Stimulated activated CD4-positive, alpha-beta T cell treated with anti-CD3 and anti-CD28 coated beads, TNF-alpha, amount 100 ng/mL, for 4 hours (primary cell): Measurements from ENCODE around the gene ZC3H12A.

ENCODE experiments used
- DNase-seq, 3 experiments: peaks; one replicate each; pipeline ENCODE4 v3.0.0-alpha.2; 2020; ENCODE audit warnings: low read depth in 3 of 3

ZC3H12A gene

DNA sequence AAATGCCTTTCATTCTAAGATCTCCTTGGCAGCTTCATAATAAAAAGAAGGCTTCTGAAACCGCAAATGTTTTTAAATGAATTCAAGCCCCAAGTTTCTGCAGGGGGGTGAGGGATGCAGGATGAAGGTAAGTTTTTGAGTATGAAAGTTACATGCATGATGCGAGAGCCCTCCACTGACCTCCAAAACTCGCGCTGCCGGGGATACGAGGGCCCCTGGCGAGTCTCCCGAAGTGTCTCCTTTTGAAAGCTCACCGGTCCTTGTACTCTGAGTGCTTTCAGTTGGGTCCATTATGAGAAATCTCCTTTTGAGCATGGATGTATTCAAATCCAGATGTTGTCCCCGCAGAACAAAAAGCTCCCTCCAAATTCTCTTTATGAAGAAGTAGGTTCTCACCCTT, 18.9 kb upstream of the ZC3H12A start:
- DNase-seq: no peak

DNA sequence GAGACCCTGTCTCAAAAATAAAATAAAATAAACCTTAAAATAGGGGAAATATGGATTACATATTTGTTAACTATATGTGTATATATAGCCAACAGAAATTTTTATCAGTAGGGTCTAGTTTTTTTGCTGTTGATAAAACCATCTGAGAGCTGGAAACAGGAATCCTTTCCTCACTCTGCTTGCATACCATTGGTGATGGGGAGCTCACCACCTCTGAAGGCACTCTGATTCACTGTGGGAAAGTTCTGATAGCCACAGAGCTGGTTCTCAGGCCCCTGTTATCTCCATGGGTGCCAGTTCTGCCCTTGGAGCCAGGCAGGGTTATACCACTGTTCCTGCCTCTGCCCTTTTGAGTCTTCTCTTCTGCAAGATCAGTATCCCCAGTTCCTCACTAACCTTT, 17.8 kb upstream of the ZC3H12A start:
- no peak for DNase-seq

DNA sequence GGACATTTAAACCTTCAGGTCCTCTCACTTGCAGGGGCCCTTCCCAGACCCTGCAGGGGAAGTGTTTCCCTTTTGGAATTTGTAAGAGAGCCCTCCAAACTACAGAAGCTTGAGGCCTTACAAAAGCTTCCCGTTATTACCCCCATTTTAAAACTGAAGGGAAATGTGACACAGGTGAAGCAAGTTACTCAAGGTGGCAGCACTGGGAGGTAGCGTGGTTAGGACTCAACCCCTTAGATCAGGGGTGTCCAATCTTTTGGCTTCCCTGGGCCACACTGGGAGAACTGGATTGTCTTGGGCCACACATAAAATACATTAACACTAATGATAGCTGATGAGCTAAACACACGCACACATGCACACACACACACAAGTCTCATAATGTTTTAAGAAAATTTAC, 15.8 kb upstream of the ZC3H12A start:
- no peak for DNase-seq

DNA sequence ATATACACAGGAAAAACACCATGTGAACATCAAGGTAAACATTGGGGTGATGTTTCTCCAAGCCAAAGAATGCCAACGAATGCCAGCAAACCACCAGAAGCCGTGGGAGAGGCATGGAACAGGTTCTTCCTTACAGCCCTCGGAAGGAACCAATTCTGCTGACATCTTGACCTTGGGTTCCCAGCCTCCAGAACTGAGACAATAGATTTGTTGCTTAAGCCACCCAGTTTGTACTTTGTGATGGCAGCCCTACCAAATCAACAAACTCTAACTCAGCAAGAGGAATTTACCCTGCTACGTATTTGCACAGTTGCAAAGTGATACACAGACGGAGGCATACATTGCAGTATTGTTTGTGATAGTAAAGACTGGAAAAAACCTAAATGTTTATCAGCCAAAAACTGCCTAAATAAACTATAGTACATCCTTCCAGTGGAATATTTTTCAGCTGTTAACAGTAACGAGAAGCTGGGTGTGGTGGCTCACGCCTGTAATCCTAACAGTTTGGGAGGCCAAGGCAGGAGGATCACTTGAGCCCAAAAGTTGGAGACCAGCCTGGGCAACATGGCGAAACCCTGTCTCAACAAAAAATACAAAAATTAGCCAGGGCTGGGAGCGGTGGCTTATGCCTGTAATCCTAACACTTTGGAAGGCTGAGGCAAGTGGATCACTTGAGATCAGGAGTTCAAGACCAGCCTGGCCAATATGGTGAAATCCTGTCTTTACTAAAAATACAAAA, 12.5 kb upstream of the ZC3H12A start:
- DNase-seq: no peak

DNA sequence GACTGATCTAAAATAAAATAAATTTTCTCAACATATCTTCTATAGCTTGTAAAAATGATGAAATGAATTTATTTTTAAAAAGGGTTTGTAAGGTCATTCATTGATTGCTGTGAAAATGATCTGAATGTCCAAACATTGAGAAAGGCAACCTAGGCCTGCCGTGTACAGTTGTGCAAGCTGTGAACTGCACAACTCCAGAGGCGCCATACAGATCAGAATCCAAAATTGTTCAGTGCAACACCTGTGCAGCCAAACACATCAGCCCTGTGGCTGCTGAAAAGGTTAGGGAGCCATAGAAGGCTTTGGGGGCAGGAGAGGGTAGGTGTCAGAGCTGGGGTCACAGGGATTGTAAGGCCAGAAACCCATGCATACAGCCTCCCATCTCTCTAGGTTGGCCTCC, 9.9 kb upstream of the ZC3H12A start:
- no peak for DNase-seq

DNA sequence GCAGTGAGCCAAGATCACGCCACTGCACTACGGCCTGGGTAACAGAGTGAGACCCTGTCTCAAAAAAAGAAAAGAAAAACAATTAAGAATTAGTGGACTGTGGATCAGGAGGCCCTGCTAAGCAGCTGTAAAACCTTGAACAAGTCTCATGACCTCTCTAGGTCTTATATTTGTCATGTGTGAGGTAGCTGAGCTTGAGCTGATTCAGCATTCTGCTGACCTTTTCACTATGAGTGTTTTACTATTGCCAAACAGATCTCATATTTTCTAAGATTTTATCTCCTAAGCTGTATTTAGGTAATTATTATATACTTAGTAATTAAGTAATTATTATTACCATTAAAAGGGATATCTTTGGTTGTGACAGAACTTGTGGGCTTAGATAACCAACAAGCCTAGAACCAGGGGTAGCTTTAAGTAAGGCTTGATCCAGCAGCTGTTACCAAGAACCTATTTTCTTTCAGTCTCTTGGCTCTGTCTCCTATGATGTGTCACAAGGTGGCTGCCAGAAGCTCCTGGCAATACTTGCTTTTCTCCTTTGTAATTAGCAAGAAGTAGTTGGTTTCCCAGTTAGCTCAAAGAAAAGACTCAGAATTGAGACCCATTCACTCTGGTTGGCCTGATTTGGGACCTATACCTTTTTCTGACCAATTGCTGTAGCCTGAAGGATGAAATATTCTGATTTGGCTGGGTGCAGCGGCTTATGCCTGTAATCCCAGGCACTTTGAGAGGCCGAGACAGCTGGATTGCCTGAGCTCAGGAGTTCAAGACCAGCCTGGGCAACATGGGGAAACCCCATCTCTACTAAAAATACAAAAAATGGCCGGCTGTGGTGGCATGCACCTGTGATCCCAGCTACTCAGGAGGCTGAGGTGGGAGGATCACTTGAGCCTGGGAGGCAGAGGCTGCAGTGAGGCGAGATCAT, 8.5 kb upstream of the ZC3H12A start:
- DNase-seq: no peak

DNA sequence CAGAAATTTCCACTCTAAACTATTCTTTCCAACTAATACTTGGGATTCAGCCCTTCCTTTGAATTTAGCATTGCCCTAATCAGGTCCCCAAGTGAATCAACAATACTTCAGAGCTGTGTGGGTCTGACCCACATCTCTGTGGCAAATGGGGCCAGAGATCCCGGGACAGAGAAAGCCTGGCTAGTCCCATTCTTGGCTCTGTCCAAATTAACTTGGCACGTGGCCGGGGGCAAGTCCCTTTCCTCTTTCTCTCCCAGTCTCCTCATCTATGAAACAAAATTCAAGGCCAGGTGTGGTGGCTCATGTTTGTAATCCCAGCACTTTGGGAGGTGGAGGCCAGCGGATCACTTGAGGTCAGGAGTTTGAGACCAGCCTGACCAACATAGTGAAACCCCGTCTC, 6.3 kb upstream of the ZC3H12A start:
- no peak for DNase-seq

DNA sequence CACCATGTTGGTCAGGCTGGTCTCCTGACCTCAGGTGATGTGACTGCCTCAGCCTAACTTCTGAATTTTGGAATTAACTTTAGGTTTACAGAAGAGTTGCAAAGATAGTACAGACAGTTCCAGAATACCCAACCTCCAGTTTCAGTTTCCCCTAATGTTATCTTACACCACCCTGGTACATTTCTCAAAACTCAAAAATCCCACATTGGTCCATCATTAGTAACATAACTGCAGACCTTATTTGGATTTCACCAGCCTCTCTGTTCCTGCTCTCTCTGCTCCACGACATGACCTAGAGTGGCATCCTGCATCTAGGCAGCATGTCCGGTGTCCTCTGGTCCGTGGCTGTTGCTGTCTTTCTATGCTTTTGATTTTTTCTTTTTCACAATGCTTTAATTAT, 5.0 kb upstream of the ZC3H12A start:
- DNase-seq: no peak

DNA sequence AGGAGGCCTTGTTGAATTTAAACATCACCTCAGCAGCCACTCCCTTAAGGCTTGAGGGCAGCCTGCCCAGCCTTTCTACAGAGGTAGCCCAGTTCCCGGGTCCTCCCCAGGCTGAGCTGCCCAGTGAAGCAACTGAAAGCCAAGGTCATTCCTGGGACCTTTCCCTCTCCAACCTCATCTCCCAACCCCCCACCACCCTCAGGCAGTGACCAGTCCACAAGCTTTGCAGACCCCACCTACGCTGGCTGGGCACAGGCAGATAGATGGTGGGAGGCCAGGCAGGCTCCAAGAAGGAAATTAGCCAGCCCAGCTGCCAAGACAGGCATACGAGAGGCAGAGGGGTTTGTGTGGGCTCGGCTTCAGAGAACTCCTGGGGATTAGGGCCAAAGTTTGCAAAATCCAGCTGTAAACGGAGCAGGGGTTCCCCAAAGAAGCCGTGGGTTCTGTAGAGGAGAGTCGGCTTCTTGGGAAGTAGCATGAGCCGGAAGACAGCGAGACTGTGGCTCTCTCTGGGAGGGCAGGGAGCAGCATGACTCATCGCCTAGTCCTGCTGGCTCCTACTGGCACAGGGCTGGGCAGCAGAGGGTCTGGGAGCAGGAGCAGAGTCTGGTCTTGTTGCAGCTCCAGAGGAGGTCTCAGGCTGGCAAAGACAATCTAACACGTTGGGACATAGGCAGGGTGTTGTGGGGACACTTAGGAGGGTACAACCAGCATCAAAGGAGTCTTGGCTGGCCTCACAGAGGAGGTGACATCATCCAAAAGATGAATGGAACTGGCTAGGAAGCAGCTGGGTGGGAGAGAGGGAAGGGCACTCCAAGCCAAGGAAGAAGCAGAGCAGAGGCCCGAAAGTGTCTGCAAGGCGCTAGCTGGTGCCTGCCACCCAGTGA, 2.8 kb upstream of the ZC3H12A start:
- DNase-seq: no peak

DNA sequence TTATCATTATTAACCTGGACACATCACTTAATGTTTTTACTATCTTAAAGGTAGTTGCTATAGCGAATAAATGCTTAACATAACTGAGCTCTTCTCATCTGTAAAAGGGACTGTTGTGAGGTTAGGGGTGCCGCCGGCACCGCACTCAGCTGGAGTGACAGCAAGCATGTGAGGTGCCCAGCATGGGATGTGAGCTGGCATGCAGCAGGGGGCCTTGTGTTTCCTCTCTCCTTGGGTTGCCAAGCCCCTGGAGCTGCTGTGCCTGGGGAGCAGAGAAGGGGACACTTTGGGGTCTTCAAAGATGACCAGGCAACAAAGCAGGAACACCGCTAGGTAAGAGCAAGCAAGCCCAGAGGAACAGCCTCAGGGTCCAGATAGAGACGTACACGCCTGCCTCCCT, 2.1 kb upstream of the ZC3H12A start:
- DNase-seq: no peak

DNA sequence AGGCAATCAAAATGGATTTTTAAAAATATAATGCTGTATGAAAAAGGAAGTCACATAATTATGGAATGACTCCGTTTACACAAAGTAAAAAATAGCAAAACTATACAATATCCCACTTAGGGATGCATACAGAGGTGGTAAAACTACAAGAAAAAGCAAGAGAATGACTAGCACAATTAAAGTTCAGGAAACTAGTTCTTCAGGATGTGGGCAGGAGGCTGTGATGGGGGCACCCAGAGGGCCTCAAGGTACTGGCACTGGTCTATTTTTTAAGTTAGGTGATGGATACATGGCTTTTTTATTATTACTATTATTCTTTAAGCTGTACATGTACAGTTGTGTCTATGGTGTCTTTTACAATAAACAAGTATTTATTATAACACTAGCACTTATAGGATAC, 1.4 kb upstream of the ZC3H12A start:
- DNase-seq: no peak

DNA sequence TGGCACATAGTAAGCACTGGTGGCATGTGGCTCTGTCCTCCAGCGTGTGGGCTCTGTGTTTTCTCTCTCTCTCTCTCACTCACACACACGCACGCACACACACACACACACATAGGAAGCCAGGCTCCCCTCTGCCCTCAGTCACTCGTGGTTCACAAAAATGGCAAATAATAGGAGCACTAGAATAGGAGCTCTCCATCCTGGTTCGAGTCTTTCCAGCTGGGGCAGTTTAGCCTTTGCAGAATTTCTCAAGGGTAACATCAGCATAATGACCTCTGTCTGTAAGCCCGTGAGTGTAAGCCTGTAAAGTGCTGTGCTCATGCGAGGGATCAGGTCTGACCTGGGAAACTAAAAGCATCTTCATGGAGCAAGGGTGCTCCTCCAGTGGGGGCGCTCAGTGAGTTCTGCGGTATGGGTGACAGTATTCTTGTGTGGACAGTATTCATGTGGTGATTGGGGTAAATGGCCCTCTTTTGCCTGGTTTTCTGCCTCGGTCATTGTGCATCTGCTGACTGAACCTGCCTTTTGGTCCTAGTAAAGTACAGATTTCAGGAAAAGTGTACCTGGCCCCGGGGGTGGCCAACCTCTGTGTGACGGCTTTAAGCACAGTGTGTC, 842 bp upstream of the ZC3H12A start:
- no peak for DNase-seq

DNA sequence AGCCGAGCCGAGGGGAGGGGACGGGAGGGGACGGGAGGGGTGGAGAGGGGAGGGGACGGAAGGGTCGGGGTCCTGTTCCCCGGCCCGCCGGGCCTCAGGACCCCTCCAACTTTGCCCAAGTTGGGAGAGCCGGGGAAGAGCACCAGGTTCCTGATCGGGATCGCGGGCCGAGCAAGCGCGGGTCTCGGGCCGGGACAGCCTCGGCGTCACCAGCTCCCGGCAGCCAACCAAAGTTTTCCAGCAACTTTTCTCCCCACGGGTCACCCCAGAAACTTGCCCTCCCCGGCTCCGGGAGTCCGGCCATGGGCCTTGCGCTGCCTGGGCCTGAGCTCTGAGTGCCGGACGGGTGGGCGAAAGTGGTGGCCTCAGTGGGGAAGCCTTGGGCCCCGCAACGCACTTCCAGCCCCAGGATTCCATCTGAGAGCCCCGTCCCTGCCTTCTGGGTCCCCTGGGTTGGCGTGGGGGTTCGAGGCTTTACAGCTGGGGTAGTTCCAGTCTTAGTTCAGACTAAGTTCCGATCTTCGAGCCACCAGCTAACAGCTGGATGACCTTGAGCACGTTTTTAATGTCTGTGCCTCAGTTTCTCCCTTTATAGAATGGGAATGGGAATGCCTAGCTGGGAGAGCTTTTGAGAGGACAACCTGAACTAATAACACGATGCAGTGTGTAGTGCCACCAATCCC, 458 bp downstream of the ZC3H12A start:
- no peak for DNase-seq

DNA sequence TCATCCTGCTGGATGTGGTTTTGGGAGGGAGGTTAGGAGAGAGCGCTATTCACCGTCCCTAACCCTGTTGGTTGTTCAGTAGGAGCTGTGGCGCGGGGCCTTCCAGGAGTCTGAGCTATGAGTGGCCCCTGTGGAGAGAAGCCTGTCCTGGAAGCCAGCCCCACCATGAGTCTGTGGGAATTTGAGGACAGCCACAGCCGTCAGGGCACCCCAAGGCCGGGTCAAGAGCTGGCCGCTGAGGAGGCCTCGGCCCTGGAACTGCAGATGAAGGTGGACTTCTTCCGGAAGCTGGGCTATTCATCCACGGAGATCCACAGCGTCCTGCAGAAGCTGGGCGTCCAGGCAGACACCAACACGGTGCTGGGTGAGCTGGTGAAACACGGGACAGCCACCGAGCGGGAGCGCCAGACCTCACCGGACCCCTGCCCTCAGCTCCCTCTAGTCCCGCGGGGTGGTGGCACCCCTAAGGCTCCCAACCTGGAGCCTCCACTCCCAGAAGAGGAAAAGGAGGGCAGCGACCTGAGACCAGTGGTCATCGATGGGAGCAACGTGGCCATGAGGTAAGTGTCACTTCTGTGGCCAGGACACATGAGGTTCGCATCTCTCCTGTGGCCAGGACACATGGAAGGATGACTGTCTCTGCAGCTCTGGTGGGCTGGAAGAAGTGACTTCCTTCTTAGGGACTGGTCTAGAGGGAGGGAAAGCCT, 1.2 kb downstream of the ZC3H12A start:
- DNase-seq: no peak

DNA sequence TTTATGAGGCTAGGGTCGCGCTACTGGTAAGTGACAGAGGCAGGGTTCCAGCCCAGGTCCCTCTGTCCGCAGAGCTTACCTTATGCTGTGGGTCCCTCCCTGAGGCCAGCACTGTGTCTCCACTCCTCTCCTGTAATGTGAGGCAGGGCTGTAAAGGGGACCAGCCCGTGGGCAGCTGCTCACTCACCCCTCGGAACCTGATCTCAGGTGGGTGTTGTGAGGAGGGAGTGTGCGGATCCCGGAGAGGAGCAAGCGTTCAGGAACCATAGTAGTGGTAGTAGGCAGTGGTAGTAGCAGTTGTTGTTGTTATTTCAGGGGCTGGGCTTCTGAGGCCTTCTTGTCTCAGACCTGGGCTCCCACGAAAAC, 1.7 kb downstream of the ZC3H12A start:
- DNase-seq: no peak

DNA sequence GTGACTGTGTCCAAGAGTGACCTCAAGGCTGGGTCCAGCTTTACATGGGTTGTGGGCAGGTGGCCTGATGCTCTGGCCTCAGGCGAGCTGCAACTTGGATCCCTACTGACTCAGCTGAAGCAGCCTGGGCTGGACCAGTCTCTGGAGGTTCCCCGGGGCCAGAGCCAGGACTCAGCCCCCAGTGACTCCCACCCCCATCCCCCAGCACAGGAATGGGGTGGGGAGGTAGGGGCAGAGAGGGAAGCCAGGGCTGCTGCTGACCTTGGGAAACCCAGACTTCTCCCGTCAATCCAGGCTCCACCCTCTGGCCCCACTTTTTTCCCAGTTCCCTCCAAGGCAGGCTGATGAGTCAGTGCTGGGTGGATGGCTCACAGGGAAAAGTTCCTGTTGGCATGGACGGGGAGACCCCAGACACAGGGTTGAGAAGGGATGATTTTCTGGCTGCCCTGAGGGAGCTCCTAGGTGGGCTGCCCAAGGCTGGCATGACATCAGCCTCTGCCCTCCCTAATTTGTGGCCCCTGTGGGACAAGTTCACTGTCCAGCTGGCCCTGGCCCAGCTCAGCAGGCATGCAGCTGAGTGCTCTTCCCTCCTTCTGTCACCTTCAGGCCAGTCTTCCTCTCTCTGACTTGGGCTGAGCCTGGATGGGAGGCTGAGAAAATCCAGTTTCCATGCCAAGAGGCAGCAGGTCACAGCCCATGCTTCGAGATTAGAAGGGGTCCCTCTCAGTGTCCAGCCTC, 2.2 kb downstream of the ZC3H12A start:
- no peak for DNase-seq

DNA sequence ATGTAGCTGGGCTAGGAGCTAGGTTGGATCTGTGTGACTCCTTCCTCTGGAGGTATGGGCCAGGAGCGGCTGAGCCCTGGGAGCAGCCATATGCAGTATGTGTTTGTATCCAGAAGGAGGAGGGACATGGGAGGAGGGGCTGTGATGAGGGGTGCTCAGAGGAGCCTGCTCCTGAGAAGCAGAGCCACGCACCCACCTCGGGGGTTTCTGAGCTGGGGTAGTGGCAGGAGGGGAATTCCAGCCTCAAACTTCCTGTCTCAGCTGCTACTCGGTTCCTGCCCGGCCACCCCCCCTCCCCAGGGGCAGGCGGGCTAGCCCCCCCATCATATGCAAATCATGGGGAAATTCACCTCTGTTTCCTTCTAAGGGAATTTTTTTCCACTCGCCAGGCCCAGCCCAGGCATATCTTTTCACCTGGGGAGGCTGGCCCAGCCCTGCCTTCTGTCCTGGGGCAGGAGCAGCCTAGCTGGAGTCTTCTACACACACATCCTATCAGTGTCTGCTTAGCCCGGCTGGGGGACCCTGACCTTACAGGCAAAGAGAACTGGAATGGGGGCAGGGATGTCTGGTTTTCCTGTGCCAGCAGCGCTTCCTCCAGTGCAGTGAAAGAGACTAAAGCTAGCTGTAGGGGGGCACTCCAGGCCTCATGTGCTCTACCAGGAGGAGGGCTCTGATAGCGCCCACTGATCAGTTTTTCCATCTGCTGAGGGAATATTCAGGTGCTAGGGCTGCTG, 3.0 kb downstream of the ZC3H12A start:
- peak; percentile 71 to 89 (median 85) for DNase-seq

DNA sequence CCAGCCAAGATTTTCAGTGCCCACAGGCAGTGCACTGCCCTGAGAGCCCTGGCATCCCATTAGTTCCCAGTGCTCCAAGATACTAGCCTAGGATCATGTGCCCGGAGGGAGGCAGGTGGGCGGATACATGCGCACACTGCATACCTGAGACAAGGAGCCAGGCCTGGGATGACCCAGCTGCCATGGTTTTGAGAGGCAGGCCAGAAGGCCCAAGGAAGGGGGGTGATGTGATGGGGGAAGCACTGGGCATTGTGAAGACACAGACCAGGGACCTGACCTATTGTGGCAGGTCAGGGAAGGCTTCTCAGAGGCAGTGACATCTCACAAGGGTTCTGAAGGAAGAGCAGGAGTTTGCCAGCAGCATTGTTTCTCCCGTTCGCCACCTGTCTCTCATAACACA, 3.6 kb downstream of the ZC3H12A start:
- DNase-seq: no peak

DNA sequence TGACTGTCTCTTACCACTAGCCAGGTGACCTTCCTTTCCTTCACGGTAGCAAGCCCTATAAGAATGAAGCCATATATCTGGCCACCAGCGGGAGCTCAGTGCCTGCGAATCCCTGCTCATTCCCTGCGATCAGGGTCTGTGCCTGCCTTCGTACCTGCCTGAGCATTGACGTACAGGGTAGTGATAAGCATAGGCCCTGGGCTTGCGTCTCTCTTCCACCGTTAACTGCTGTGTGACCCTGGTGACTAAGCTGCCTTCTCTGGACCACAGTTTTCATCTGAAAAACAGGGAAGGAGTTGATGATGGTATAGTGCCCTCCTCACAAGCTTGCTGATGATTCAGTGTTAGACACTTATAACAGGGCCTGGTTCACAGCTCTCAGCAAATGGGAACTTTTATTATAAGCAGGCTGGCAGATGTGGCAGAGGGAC, 4.1 kb downstream of the ZC3H12A start:
- DNase-seq: peak in 1 of 3 experiments; percentile 49
